ENCODE results near the gene ZDHHC11B.

The ZDHHC11B gene

DNA sequence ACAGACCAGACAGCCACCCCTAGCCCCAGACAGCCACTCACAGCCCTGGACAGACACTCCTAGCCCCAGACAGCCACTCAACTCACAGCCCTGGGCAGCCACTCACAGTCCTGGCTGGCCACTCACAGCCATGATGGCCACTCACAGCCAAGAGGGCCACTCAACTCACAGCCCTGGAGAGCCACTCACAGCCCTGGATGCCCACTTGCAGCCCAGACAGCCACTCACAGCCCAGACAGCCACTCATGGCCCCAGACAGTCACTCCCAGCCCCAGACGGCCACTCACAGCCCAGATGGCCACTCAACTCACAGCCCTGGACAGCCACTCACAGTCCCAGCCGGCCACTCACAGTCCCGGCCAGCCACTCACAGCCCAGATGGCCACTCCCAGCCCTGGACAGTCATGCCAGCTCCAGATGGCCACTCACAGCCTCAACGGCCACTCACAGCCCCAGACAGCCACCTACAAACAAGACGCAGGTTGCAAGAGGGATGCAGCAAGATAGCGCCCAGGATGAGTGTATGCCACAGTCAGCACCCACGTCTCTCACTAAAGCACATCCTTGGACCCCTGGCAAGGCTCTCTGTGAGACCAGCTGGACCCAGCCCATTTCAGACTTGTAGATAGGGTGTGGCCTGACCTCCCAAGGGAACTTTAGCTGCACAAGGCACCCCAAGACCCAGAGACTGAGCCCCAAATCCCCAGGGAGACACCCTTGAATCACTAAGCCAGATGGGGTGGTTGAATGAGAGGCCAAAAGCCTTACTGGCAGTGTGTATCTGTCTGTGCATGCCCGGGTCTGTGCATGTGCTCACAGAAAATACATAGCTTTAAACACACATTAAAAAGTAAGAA is 22.4 kb downstream of the ZDHHC11B start:
- Histone ChIP-seq H3K9me2 (replicated peaks; ENCODE audit: low read depth, low read length) (no peaks in the 10 kb centered on the region), H3K27me3 (ENCODE audit: insufficient read depth, low read length, poor library complexity, severe bottlenecking) (no peaks in the 10 kb centered on the region), H3K4me3 (ENCODE audit: low read length, poor library complexity, severe bottlenecking) (no peak overlapping the region)

DNA sequence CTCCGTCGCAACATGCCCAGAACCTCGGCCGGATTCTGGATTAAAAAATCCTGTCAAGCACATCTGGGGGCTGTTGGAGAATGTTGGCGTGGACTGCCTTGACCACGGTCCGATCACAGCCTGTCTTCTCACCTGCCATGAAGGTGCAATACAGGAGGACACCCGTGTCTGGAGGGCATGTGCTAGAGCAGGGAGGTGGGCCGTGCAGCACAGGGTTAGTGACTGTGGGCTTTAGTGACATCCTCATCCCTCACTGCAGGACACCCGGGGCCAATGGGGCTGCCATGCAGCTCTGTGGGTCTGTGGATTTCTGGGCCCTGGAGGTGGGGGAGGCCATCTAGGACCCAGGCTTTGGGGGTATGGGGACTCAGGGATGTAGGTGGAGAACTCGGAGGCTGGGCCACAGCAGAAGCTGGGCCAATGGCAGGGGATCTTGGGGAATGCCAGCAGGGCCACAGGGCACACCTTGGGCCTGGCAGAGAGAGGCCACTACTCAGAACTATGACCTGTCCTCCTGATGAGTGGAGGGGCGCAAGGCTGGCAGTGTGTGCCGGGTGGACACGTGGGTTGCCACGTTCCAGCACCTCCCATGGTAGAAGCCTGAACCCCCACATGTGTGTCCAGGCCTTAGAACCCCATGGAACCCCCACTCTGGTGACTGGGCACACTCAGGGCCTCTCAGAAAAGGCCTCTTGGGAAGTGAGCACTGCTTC is 23.3 kb downstream of the ZDHHC11B start:
- H3F3A ChIP-seq (ENCODE audit: low read depth) = no peaks in the 10 kb centered on the region
- H4K20me1 ChIP-seq (ENCODE audit: insufficient read depth, low read length, poor library complexity, severe bottlenecking) = no peaks in the 10 kb centered on the region
- H3K9me3 ChIP-seq (ENCODE audit: insufficient read depth, low read depth, low read length) = no peaks in the 10 kb centered on the region; the same call in 1 of the 2 replicates
- no peaks in the 10 kb centered on the region for H3K27me3 ChIP-seq (ENCODE audit: insufficient read depth, low read length, poor library complexity, severe bottlenecking)
- no peak overlapping the region for H2AFZ ChIP-seq (ENCODE audit: low read length)
- H3K4me2 ChIP-seq (ENCODE audit: low read depth, low read length, poor library complexity, severe bottlenecking) = no peak overlapping the region
- no peaks in the 10 kb centered on the region for H3K36me3 ChIP-seq (ENCODE audit: insufficient read depth, low read length)
- H3K9me2 ChIP-seq (replicated peaks; ENCODE audit: low read depth, low read length) = no peaks in the 10 kb centered on the region
- no peak overlapping the region for H3K4me3 ChIP-seq (ENCODE audit: low read length, poor library complexity, severe bottlenecking)
- H3K79me2 ChIP-seq (ENCODE audit: insufficient read depth, low read length) = no peaks in the 10 kb centered on the region
- H3K9ac ChIP-seq (ENCODE audit: low read depth, low read length, poor library complexity, severe bottlenecking) = no peak overlapping the region
- TF ChIP-seq EZH2phosphoT487 (IDR thresholded peaks at IDR 0.05; ENCODE audit: borderline replicate concordance) = no peak
- TF ChIP-seq, protein P1, sequence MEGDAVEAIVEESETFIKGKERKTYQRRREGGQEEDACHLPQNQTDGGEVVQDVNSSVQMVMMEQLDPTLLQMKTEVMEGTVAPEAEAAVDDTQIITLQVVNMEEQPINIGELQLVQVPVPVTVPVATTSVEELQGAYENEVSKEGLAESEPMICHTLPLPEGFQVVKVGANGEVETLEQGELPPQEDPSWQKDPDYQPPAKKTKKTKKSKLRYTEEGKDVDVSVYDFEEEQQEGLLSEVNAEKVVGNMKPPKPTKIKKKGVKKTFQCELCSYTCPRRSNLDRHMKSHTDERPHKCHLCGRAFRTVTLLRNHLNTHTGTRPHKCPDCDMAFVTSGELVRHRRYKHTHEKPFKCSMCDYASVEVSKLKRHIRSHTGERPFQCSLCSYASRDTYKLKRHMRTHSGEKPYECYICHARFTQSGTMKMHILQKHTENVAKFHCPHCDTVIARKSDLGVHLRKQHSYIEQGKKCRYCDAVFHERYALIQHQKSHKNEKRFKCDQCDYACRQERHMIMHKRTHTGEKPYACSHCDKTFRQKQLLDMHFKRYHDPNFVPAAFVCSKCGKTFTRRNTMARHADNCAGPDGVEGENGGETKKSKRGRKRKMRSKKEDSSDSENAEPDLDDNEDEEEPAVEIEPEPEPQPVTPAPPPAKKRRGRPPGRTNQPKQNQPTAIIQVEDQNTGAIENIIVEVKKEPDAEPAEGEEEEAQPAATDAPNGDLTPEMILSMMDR (conservative IDR thresholded peaks at IDR 0.05; ENCODE audit: low read length) = no peak
- no peaks in the 10 kb centered on the region for H3K4me1 ChIP-seq (ENCODE audit: insufficient read depth, low read length, poor library complexity, severe bottlenecking)

More for the DNA sequence above, 22.4 kb downstream of the ZDHHC11B start:
- TF ChIP-seq, protein P1 (conservative IDR thresholded peaks at IDR 0.05; ENCODE audit: low read length) = no peak
- no peak for TF ChIP-seq EZH2phosphoT487 (IDR thresholded peaks at IDR 0.05; ENCODE audit: borderline replicate concordance)
- no peaks in the 10 kb centered on the region for H3K36me3 ChIP-seq (ENCODE audit: insufficient read depth, low read length)
- H3K9ac ChIP-seq (ENCODE audit: low read depth, low read length, poor library complexity, severe bottlenecking) = no peak overlapping the region
- H4K20me1 ChIP-seq (ENCODE audit: insufficient read depth, low read length, poor library complexity, severe bottlenecking) = no peaks in the 10 kb centered on the region
- H3K4me2 ChIP-seq (ENCODE audit: low read depth, low read length, poor library complexity, severe bottlenecking) = no peak overlapping the region
- H3K79me2 ChIP-seq (ENCODE audit: insufficient read depth, low read length) = no peaks in the 10 kb centered on the region
- H3K4me1 ChIP-seq (ENCODE audit: insufficient read depth, low read length, poor library complexity, severe bottlenecking) = no peaks in the 10 kb centered on the region
- no peak overlapping the region for H2AFZ ChIP-seq (ENCODE audit: low read length)
- no peaks in the 10 kb centered on the region for H3F3A ChIP-seq (ENCODE audit: low read depth)
- no peaks in the 10 kb centered on the region; the same call in 1 of the 2 replicates for H3K9me3 ChIP-seq (ENCODE audit: insufficient read depth, low read depth, low read length)

DNA sequence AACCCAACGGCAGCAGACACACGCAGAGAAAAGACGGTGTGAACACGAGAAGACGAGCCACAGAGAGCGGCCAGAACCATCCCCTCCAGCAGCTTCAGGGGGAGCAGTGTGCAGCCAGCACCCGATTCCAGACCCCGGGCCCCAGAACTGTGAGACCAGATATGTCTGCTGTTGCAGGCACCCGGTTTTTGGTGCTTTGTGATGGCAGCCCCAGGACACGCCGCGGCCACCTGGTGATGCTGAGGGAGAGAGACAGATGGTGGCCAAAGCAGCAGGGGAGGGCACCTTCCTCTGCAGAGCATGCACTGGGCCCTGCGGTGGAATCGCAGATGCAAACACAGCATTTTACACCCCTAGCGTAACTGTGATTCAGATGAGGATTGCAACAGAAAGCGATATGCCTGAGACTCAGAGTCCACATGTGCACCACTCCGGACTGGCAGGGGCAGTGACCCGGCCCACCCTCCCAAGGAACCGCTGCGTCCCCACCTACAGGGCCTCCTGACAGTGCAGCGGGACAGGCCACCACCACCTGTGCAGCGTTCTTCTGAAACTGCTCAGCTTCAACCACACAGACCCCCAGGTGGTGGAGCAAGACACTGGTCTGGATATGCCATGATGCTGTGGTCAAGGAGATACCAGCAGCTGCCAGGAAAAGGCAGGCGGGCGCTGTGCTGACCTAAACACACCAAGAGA is 24.0 kb downstream of the ZDHHC11B start:
- no peaks in the 10 kb centered on the region for H3K27me3 ChIP-seq (ENCODE audit: insufficient read depth, low read length, poor library complexity, severe bottlenecking)
- H3K9me2 ChIP-seq (replicated peaks; ENCODE audit: low read depth, low read length) = no peaks in the 10 kb centered on the region
- no peak for TF ChIP-seq EZH2phosphoT487 (IDR thresholded peaks at IDR 0.05; ENCODE audit: borderline replicate concordance)
- TF ChIP-seq, protein P1 (conservative IDR thresholded peaks at IDR 0.05; ENCODE audit: low read length) = no peak
- no peak overlapping the region for H3K4me3 ChIP-seq (ENCODE audit: low read length, poor library complexity, severe bottlenecking)
- H3F3A ChIP-seq (ENCODE audit: low read depth) = no peaks in the 10 kb centered on the region
- H3K4me2 ChIP-seq (ENCODE audit: low read depth, low read length, poor library complexity, severe bottlenecking) = no peak overlapping the region
- no peaks in the 10 kb centered on the region for H3K36me3 ChIP-seq (ENCODE audit: insufficient read depth, low read length)
- no peaks in the 10 kb centered on the region for H3K79me2 ChIP-seq (ENCODE audit: insufficient read depth, low read length)
- H3K9ac ChIP-seq (ENCODE audit: low read depth, low read length, poor library complexity, severe bottlenecking) = no peak overlapping the region
- no peaks in the 10 kb centered on the region; the same call in 1 of the 2 replicates for H3K9me3 ChIP-seq (ENCODE audit: insufficient read depth, low read depth, low read length)
- no peaks in the 10 kb centered on the region for H3K4me1 ChIP-seq (ENCODE audit: insufficient read depth, low read length, poor library complexity, severe bottlenecking)
- no peaks in the 10 kb centered on the region for H4K20me1 ChIP-seq (ENCODE audit: insufficient read depth, low read length, poor library complexity, severe bottlenecking)
- H2AFZ ChIP-seq (ENCODE audit: low read length) = no peak overlapping the region

Measured in Loucy (cell line).